SU-DHL-6 (cell line): ENCODE measurements around the gene GABPB1.

Source experiments
- H2AFZ ChIP-seq: fragments of 200-600 bp; sonication (generic); 2 replicates; pipeline ENCODE4 v1.6.1; 2014; ENCODE audit warnings: low read depth, mild to moderate bottlenecking, moderate library complexity, mixed read lengths, antibody characterized with exemption, low read length; ENCODE audit not compliant: severe bottlenecking
- H3F3A ChIP-seq: fragments of 200-600 bp; shearing (Covaris generic); 2 replicates; pipeline ENCODE4 v1.6.0; 2016; ENCODE audit warnings: antibody characterized with exemption, mild to moderate bottlenecking; ENCODE audit not compliant: insufficient read depth
- H3K27ac ChIP-seq: fragments of 200-600 bp; sonication (generic); 2 replicates; pipeline ENCODE4 v1.5.1; 2016; ENCODE audit warnings: low read depth, mild to moderate bottlenecking, low read length, moderate library complexity, mixed read lengths
- H3K27me3 ChIP-seq: fragments of 200-600 bp; sonication (generic), shearing (Covaris generic); 2 replicates; pipeline ENCODE4 v1.6.0; 2014; ENCODE audit warnings: mild to moderate bottlenecking, low read length
- H3K36me3 ChIP-seq: fragments of 200-600 bp; sonication (generic); 2 replicates; pipeline ENCODE4 v1.6.1; 2014; ENCODE audit warnings: mild to moderate bottlenecking, low read length, mixed read lengths
- H3K4me2 ChIP-seq: fragments of 300-600, 200-600 bp; shearing (Covaris generic), sonication (generic); 2 replicates; pipeline ENCODE4 v1.6.0; 2014; ENCODE audit warnings: low read length, low read depth, mild to moderate bottlenecking; ENCODE audit not compliant: poor library complexity, severe bottlenecking
- H3K4me3 ChIP-seq: fragments of 200-600 bp; sonication (generic); 2 replicates; pipeline ENCODE4 v1.5.1; 2014; ENCODE audit warnings: antibody characterized with exemption, low read length, mild to moderate bottlenecking, mixed read lengths; ENCODE audit not compliant: insufficient read depth, poor library complexity, severe bottlenecking
- H3K79me2 ChIP-seq: fragments of 200-600 bp; sonication (generic); 2 replicates; pipeline ENCODE4 v1.6.1; 2014; ENCODE audit warnings: mild to moderate bottlenecking, low read length, moderate library complexity; ENCODE audit not compliant: insufficient read depth
- H3K9ac ChIP-seq: fragments of 200-600 bp; sonication (generic); 2 replicates; pipeline ENCODE4 v1.7.0; 2014; ENCODE audit warnings: mild to moderate bottlenecking, low read length
- H3K9me2 ChIP-seq: fragments of 200-600 bp; sonication (generic); replicated peaks from 2 replicates; pipeline ENCODE4 v1.6.1; 2014; ENCODE audit warnings: low read length; ENCODE audit not compliant: insufficient read depth
- H3K9me3 ChIP-seq: fragments of 200-600 bp; sonication (generic); 2 replicates; pipeline ENCODE4 v1.6.1; 2014; ENCODE audit warnings: low read length, mixed read lengths; ENCODE audit not compliant: insufficient read depth
- H4K20me1 ChIP-seq: fragments of 200-600 bp; sonication (generic); 2 replicates; pipeline ENCODE4 v1.6.1; 2014; ENCODE audit warnings: low read depth, mild to moderate bottlenecking, antibody characterized with exemption, low read length, moderate library complexity, mixed read lengths
- CTCF ChIP-seq: fragments of 200-600 bp; sonication (generic); IDR thresholded peaks from one replicate; pipeline ENCODE4 v1.5.1; 2017; ENCODE audit warnings: antibody characterized with exemption, mild to moderate bottlenecking, low read length, moderate library complexity; ENCODE audit not compliant: insufficient read depth, poor library complexity, severe bottlenecking
- EZH2phosphoT487 ChIP-seq: fragments of 200-600 bp; sonication (generic), shearing (Covaris generic); conservative IDR thresholded peaks from 2 replicates; pipeline ENCODE4 v1.6.1; 2018; ENCODE audit warnings: mild to moderate bottlenecking, antibody characterized with exemption, low read length, moderate library complexity, mixed read lengths

The GABPB1 gene

DNA sequence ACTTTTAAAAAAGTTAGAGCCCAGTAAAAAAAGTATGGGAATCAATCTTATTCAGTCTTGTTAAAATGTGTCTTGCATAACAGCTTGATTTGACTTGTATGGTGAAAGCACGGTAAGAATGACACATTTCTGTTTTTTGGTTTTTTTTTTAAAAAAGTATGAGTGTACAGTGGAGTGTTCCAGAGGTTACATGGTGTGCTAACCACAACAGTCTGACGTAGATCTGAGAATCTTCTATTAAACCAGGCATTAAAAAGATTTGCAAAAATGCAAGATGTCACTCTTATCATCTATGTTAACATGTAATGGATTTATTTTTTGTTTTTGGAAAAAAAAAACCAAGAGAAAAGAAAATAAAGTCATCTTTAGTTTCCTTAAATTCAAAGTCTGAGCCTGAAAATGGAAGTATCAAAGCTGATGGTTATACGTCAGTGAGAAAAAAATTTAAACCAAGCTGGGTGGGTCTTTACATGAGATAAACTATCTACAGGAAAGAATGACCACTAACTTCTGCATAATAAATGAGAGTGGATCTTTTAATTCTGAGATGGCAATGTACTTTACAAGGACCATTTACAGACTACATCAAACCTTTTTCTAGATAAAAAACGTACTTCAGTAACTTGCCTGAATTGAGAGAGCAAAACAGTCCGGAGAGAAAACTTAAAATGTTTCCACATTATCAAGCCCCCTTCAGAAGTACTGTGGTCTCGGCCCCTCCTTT lies 1.6 kb downstream of the GABPB1 start:
- no peak overlapping the region for H2AFZ ChIP-seq
- peak overlapping the region; percentile 96 for H3K4me2 ChIP-seq
- peak overlapping the region; percentile 85 for H3K9ac ChIP-seq
- H3K27ac ChIP-seq, result peak overlapping the region; percentile 86
- peaks cover 98% of the 10 kb centered on the region for H3K79me2 ChIP-seq
- peaks cover 3% of the 10 kb centered on the region; the same call in 1 of the 2 replicates for H3K36me3 ChIP-seq
- peaks cover 11% of the 10 kb centered on the region; the same call in 1 of the 2 replicates for H4K20me1 ChIP-seq
- no peaks in the 10 kb centered on the region for H3K9me3 ChIP-seq
- TF ChIP-seq EZH2phosphoT487 (no peak), CTCF (no peak)
- H3F3A ChIP-seq, result peaks cover 16% of the 10 kb centered on the region
- H3K4me3 ChIP-seq, result peak overlapping the region; percentile 70
- no peaks in the 10 kb centered on the region for H3K27me3 ChIP-seq
- H3K9me2 ChIP-seq, result no peaks in the 10 kb centered on the region

DNA sequence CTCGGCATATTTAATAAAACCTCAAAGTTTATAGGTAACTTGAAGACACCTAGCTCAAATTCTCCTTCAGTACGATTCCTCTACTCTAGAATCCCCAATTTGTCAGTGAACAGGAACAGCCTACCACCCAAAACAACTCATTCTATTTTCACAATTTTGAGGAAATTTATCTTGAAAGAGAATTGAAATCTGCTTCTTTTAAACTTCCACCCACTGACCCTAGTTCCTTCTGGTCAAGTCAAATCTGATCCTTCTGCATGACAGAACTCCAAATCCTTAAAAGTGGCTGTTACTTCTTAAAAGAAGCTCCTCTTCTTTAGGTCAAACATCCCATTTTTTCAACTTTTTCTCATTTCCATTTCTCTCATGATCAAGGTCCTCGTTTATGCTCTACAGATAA lies 4.4 kb downstream of the GABPB1 start:
- Histone ChIP-seq H3K9me2 (no peaks in the 10 kb centered on the region), H3K9me3 (no peaks in the 10 kb centered on the region), H3K4me3 (peak overlapping the region; percentile 0), H3K27me3 (no peaks in the 10 kb centered on the region), H4K20me1 (peaks cover 11% of the 10 kb centered on the region; the same call in 1 of the 2 replicates), H2AFZ (no peak overlapping the region), H3K4me2 (peak overlapping the region; percentile 96), H3K27ac (no peak overlapping the region), H3K79me2 (peaks cover 98% of the 10 kb centered on the region), H3F3A (peaks cover 14% of the 10 kb centered on the region), H3K36me3 (no peaks in the 10 kb centered on the region), H3K9ac (peak overlapping the region; percentile 25)
- no peak for TF ChIP-seq EZH2phosphoT487
- TF ChIP-seq CTCF, result no peak

DNA sequence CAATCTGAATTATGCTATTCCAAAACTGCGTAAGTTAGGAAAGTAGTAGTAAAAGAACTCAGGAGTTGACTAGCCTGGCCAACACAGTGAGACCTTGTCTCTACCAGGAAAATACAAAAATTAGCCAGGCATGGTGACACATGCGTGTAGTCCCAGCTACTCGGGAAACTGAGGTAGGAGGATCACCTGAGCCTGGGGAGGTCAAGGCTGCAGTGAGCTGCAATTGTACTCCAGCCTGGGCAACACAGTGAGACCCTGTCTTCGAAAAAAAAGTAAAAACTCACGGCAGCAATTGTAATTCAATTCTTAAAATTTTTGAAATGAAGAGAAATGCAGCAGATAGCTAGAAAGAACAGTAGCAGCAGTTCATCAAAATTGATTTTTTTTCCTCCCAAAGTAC lies 9.7 kb downstream of the GABPB1 start:
- Histone ChIP-seq H3K9ac (no peak overlapping the region), H4K20me1 (peaks cover 4% of the 10 kb centered on the region; the same call in 1 of the 2 replicates), H3K9me2 (no peaks in the 10 kb centered on the region), H3K36me3 (no peaks in the 10 kb centered on the region), H3K4me3 (no peak overlapping the region), H3K4me2 (no peak overlapping the region), H3K27me3 (no peaks in the 10 kb centered on the region), H3K9me3 (no peaks in the 10 kb centered on the region), H3K27ac (no peak overlapping the region), H2AFZ (no peak overlapping the region), H3K79me2 (peaks cover 75% of the 10 kb centered on the region), H3F3A (0 out of 2 replicates have a peak, but pooled peaks cover 3% of the 10 kb centered on the region)
- TF ChIP-seq EZH2phosphoT487 (no peak), CTCF (no peak)
